ENCODE data around the gene TGM4.

DNA sequence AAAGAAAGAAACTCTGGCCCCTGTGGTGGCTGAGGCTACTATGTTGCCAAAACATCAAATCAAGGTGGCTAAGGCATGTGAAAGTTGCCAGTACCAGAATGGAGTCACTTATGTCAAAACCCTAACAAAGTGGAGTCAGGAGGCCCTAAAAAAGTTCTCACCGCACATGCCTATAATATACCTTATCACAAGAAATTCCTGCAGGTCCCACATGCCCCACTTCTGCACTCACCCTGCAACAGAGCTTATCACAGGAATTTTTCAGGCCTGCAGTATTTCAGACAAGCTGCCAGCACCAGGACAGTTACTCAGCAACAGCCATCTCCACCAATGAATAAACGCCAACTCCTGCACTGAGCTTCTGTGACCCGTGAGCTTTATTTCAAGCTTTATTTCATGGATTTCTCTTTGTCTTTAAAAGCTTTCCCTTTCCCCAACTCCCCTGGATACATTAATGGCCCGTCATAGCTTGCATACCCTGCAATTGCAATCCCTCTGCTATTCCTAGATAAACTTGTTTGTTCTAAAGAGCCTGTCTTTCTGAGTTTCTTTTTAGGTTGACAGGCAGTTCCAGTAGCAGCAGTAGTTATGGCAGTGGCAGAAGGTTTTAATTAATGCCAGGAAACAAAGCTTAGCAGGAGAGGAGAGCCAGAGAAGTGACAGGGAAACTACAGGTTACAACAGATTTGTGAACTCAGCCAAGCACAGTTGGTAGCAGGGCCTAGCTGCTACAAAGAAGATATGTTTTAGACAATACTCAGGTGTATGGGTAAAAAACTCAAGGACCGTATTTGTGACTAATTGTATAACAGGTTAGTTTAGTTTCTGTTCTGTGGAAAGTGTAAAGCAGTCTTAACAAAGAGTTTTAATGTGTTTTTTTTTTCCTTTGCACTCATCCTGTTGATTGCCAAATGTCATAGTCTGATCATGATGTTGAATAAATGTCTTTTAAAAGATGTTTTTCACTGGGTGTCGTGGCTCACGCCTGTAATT lies 28.6 kb upstream of the TGM4 start:
- TF ChIP-seq POLR2A (IDR thresholded peaks at IDR 0.05): no peak
- TF ChIP-seq CTCF (IDR thresholded peaks at IDR 0.05 in 4 of 5, conservative IDR thresholded peaks at IDR 0.05 in 1 of 5): no peak

Data from gastrocnemius medialis (tissue), 4 donors.